Activated T-cell treated with anti-CD3 and anti-CD28 coated beads for 24 hours (primary cell): ENCODE measurements around the gene MEST.
"Not testable (repeated sequence)": the region's sequence is repeated elsewhere in the genome, so short reads cannot be mapped to it uniquely, and the experiment has no call there.

Experiments
- DNase-seq: peaks from one replicate; pipeline ENCODE4 v3.0.0-alpha.2; 2020; ENCODE audit warnings: low read depth

The MEST gene

GRCh38 chr7:130485734-130486113 lies 6.2 kb upstream of the MEST start:
- DNase-seq = no peak

- peak; percentile 28 for DNase-seq
These were observed 5.6 kb upstream of the MEST start for GRCh38 chr7:130486114-130486953.

- DNase-seq = no peak
These were observed 4.9 kb upstream of the MEST start for GRCh38 chr7:130486954-130487436.

- no peak for DNase-seq
These were observed 3.3 kb upstream of the MEST start for GRCh38 chr7:130488392-130489139.

- no peak for DNase-seq
These were observed 2.5 kb upstream of the MEST start for GRCh38 chr7:130489140-130489983.

- DNase-seq = no peak
These were observed 1.5 kb upstream of the MEST start for GRCh38 chr7:130490311-130490791.

GRCh38 chr7:130490888-130491804 lies 739 bp upstream of the MEST start:
- DNase-seq = no peak

GRCh38 chr7:130492523-130493274 lies 814 bp downstream of the MEST start:
- no peak for DNase-seq

- DNase-seq = no peak
These were observed 1.5 kb downstream of the MEST start for GRCh38 chr7:130493275-130493873.

- DNase-seq = no peak
These were observed 2.6 kb downstream of the MEST start for GRCh38 chr7:130494431-130494858.

GRCh38 chr7:130500463-130500862 lies 8.6 kb downstream of the MEST start:
- DNase-seq = no peak

GRCh38 chr7:130500910-130501309 lies 9.0 kb downstream of the MEST start:
- DNase-seq = no peak

- DNase-seq = no peak
These were observed 13.9 kb downstream of the MEST start for GRCh38 chr7:130505753-130506152.

GRCh38 chr7:130506358-130506757 lies 14.5 kb downstream of the MEST start:
- no peak for DNase-seq

- not testable (repeated sequence) for DNase-seq
These were observed 20.2 kb downstream of the MEST start for GRCh38 chr7:130512038-130512437.

GRCh38 chr7:130513447-130513846 lies 21.6 kb downstream of the MEST start:
- no peak for DNase-seq

- no peak for DNase-seq
These were observed 23.6 kb downstream of the MEST start for GRCh38 chr7:130515315-130516040.

GRCh38 chr7:130521258-130521951 lies 29.5 kb downstream of the MEST start:
- DNase-seq = no peak
